ENCODE measurements around the gene ISM1. TPM values are rescaled to one million over a fixed set of nuclear protein-coding genes. Genes with fewer than 3 reads are reported as not detected.

Gene ISM1
- total RNA-seq, 1 donor from 2014 or later: 1.0 TPM

GRCh38 chr20:13322198-13322597, 101.1 kb downstream of the ISM1 start:
- H3K27me3 ChIP-seq (ENCODE audit: control insufficient read depth in 3 of 3, insufficient read depth in 3 of 3, low read length in 3 of 3): no peaks in the 10 kb centered on the region
- no peak overlapping the region for H3K27ac ChIP-seq (ENCODE audit: low read depth, low read length)
- no peak overlapping the region for H3K4me3 ChIP-seq (ENCODE audit: low read length in 3 of 3)
- no peak overlapping the region for H3K9ac ChIP-seq (ENCODE audit: low read depth in 1 of 3, low read length in 3 of 3)
- H3K9me3 ChIP-seq (ENCODE audit: control insufficient read depth in 3 of 3, low read length in 3 of 3): no peaks in the 10 kb centered on the region
- H3K4me1 ChIP-seq (ENCODE audit: control insufficient read depth in 3 of 3, insufficient read depth in 3 of 3, low read length in 3 of 3): no peaks in the 10 kb centered on the region
- no peaks in the 10 kb centered on the region for H3K36me3 ChIP-seq (ENCODE audit: control insufficient read depth in 3 of 3, insufficient read depth in 3 of 3, low read length in 3 of 3)

- Histone ChIP-seq H3K27me3 (ENCODE audit: control insufficient read depth in 3 of 3, insufficient read depth in 3 of 3, low read length in 3 of 3) (no peaks in the 10 kb centered on the region), H3K36me3 (ENCODE audit: control insufficient read depth in 3 of 3, insufficient read depth in 3 of 3, low read length in 3 of 3) (no peaks in the 10 kb centered on the region), H3K4me1 (ENCODE audit: control insufficient read depth in 3 of 3, insufficient read depth in 3 of 3, low read length in 3 of 3) (no peaks in the 10 kb centered on the region), H3K27ac (ENCODE audit: low read depth, low read length) (no peak overlapping the region), H3K9ac (ENCODE audit: low read depth in 1 of 3, low read length in 3 of 3) (no peak overlapping the region), H3K4me3 (ENCODE audit: low read length in 3 of 3) (no peak overlapping the region), H3K9me3 (ENCODE audit: control insufficient read depth in 3 of 3, low read length in 3 of 3) (no peaks in the 10 kb centered on the region)
These were observed 101.5 kb downstream of the ISM1 start for GRCh38 chr20:13322621-13323020.

- no peaks in the 10 kb centered on the region for H3K4me1 ChIP-seq (ENCODE audit: control insufficient read depth in 3 of 3, insufficient read depth in 3 of 3, low read length in 3 of 3)
- H3K27ac ChIP-seq (ENCODE audit: low read depth, low read length): no peak overlapping the region
- H3K9ac ChIP-seq (ENCODE audit: low read depth in 1 of 3, low read length in 3 of 3): no peak overlapping the region
- no peaks in the 10 kb centered on the region for H3K27me3 ChIP-seq (ENCODE audit: control insufficient read depth in 3 of 3, insufficient read depth in 3 of 3, low read length in 3 of 3)
- no peaks in the 10 kb centered on the region for H3K36me3 ChIP-seq (ENCODE audit: control insufficient read depth in 3 of 3, insufficient read depth in 3 of 3, low read length in 3 of 3)
- H3K9me3 ChIP-seq (ENCODE audit: control insufficient read depth in 3 of 3, low read length in 3 of 3): no peaks in the 10 kb centered on the region
- no peak overlapping the region for H3K4me3 ChIP-seq (ENCODE audit: low read length in 3 of 3)
These were observed 104.0 kb downstream of the ISM1 start for GRCh38 chr20:13325033-13325432.

GRCh38 chr20:13325796-13326340, 104.8 kb downstream of the ISM1 start:
- no peaks in the 10 kb centered on the region for H3K4me1 ChIP-seq (ENCODE audit: control insufficient read depth in 3 of 3, insufficient read depth in 3 of 3, low read length in 3 of 3)
- H3K9ac ChIP-seq (ENCODE audit: low read depth in 1 of 3, low read length in 3 of 3): no peak overlapping the region
- H3K4me3 ChIP-seq (ENCODE audit: low read length in 3 of 3): no peak overlapping the region
- no peaks in the 10 kb centered on the region for H3K27me3 ChIP-seq (ENCODE audit: control insufficient read depth in 3 of 3, insufficient read depth in 3 of 3, low read length in 3 of 3)
- no peak overlapping the region for H3K27ac ChIP-seq (ENCODE audit: low read depth, low read length)
- no peaks in the 10 kb centered on the region for H3K9me3 ChIP-seq (ENCODE audit: control insufficient read depth in 3 of 3, low read length in 3 of 3)
- H3K36me3 ChIP-seq (ENCODE audit: control insufficient read depth in 3 of 3, insufficient read depth in 3 of 3, low read length in 3 of 3): no peaks in the 10 kb centered on the region

GRCh38 chr20:13331536-13331935, 110.5 kb downstream of the ISM1 start:
- H3K9ac ChIP-seq (ENCODE audit: low read depth in 1 of 3, low read length in 3 of 3): no peak overlapping the region
- H3K36me3 ChIP-seq (ENCODE audit: control insufficient read depth in 3 of 3, insufficient read depth in 3 of 3, low read length in 3 of 3): no peaks in the 10 kb centered on the region
- no peak overlapping the region for H3K4me3 ChIP-seq (ENCODE audit: low read length in 3 of 3)
- H3K9me3 ChIP-seq (ENCODE audit: control insufficient read depth in 3 of 3, low read length in 3 of 3): no peaks in the 10 kb centered on the region
- no peaks in the 10 kb centered on the region for H3K27me3 ChIP-seq (ENCODE audit: control insufficient read depth in 3 of 3, insufficient read depth in 3 of 3, low read length in 3 of 3)
- H3K27ac ChIP-seq (ENCODE audit: low read depth, low read length): no peak overlapping the region
- H3K4me1 ChIP-seq (ENCODE audit: control insufficient read depth in 3 of 3, insufficient read depth in 3 of 3, low read length in 3 of 3): no peaks in the 10 kb centered on the region

GRCh38 chr20:13333036-13333435, 112.0 kb downstream of the ISM1 start:
- Histone ChIP-seq H3K27ac (ENCODE audit: low read depth, low read length) (no peak overlapping the region), H3K4me3 (ENCODE audit: low read length in 3 of 3) (no peak overlapping the region), H3K36me3 (ENCODE audit: control insufficient read depth in 3 of 3, insufficient read depth in 3 of 3, low read length in 3 of 3) (no peaks in the 10 kb centered on the region), H3K27me3 (ENCODE audit: control insufficient read depth in 3 of 3, insufficient read depth in 3 of 3, low read length in 3 of 3) (no peaks in the 10 kb centered on the region), H3K9ac (ENCODE audit: low read depth in 1 of 3, low read length in 3 of 3) (no peak overlapping the region), H3K4me1 (ENCODE audit: control insufficient read depth in 3 of 3, insufficient read depth in 3 of 3, low read length in 3 of 3) (no peaks in the 10 kb centered on the region), H3K9me3 (ENCODE audit: control insufficient read depth in 3 of 3, low read length in 3 of 3) (no peaks in the 10 kb centered on the region)

- H3K9me3 ChIP-seq (ENCODE audit: control insufficient read depth in 3 of 3, low read length in 3 of 3): no peaks in the 10 kb centered on the region
- no peak overlapping the region for H3K4me3 ChIP-seq (ENCODE audit: low read length in 3 of 3)
- no peak overlapping the region for H3K9ac ChIP-seq (ENCODE audit: low read depth in 1 of 3, low read length in 3 of 3)
- no peaks in the 10 kb centered on the region for H3K4me1 ChIP-seq (ENCODE audit: control insufficient read depth in 3 of 3, insufficient read depth in 3 of 3, low read length in 3 of 3)
- no peaks in the 10 kb centered on the region for H3K36me3 ChIP-seq (ENCODE audit: control insufficient read depth in 3 of 3, insufficient read depth in 3 of 3, low read length in 3 of 3)
- no peaks in the 10 kb centered on the region for H3K27me3 ChIP-seq (ENCODE audit: control insufficient read depth in 3 of 3, insufficient read depth in 3 of 3, low read length in 3 of 3)
- no peak overlapping the region for H3K27ac ChIP-seq (ENCODE audit: low read depth, low read length)
These were observed 112.7 kb downstream of the ISM1 start for GRCh38 chr20:13333793-13334192.

GRCh38 chr20:13336308-13337089, 115.4 kb downstream of the ISM1 start:
- H3K36me3 ChIP-seq (ENCODE audit: control insufficient read depth in 3 of 3, insufficient read depth in 3 of 3, low read length in 3 of 3): no peaks in the 10 kb centered on the region
- H3K4me1 ChIP-seq (ENCODE audit: control insufficient read depth in 3 of 3, insufficient read depth in 3 of 3, low read length in 3 of 3): no peaks in the 10 kb centered on the region
- no peak overlapping the region for H3K4me3 ChIP-seq (ENCODE audit: low read length in 3 of 3)
- no peak overlapping the region for H3K9ac ChIP-seq (ENCODE audit: low read depth in 1 of 3, low read length in 3 of 3)
- no peaks in the 10 kb centered on the region for H3K9me3 ChIP-seq (ENCODE audit: control insufficient read depth in 3 of 3, low read length in 3 of 3)
- no peaks in the 10 kb centered on the region for H3K27me3 ChIP-seq (ENCODE audit: control insufficient read depth in 3 of 3, insufficient read depth in 3 of 3, low read length in 3 of 3)
- no peak overlapping the region for H3K27ac ChIP-seq (ENCODE audit: low read depth, low read length)

GRCh38 chr20:13337090-13337784, 116.2 kb downstream of the ISM1 start:
- H3K9ac ChIP-seq (ENCODE audit: low read depth in 1 of 3, low read length in 3 of 3): no peak overlapping the region
- no peaks in the 10 kb centered on the region for H3K4me1 ChIP-seq (ENCODE audit: control insufficient read depth in 3 of 3, insufficient read depth in 3 of 3, low read length in 3 of 3)
- H3K9me3 ChIP-seq (ENCODE audit: control insufficient read depth in 3 of 3, low read length in 3 of 3): no peaks in the 10 kb centered on the region
- no peaks in the 10 kb centered on the region for H3K36me3 ChIP-seq (ENCODE audit: control insufficient read depth in 3 of 3, insufficient read depth in 3 of 3, low read length in 3 of 3)
- no peaks in the 10 kb centered on the region for H3K27me3 ChIP-seq (ENCODE audit: control insufficient read depth in 3 of 3, insufficient read depth in 3 of 3, low read length in 3 of 3)
- no peak overlapping the region for H3K27ac ChIP-seq (ENCODE audit: low read depth, low read length)
- no peak overlapping the region for H3K4me3 ChIP-seq (ENCODE audit: low read length in 3 of 3)

- H3K9me3 ChIP-seq (ENCODE audit: control insufficient read depth in 3 of 3, low read length in 3 of 3): no peaks in the 10 kb centered on the region
- no peaks in the 10 kb centered on the region for H3K27me3 ChIP-seq (ENCODE audit: control insufficient read depth in 3 of 3, insufficient read depth in 3 of 3, low read length in 3 of 3)
These were observed 117.1 kb downstream of the ISM1 start for GRCh38 chr20:13338097-13338661.

More at GRCh38 chr20:13338097-13338661, 117.1 kb downstream of the ISM1 start:
- H3K4me3 ChIP-seq (ENCODE audit: low read length in 3 of 3): no peak overlapping the region
- H3K9ac ChIP-seq (ENCODE audit: low read depth in 1 of 3, low read length in 3 of 3): no peak overlapping the region
- H3K27ac ChIP-seq (ENCODE audit: low read depth, low read length): no peak overlapping the region
- no peaks in the 10 kb centered on the region for H3K4me1 ChIP-seq (ENCODE audit: control insufficient read depth in 3 of 3, insufficient read depth in 3 of 3, low read length in 3 of 3)
- H3K36me3 ChIP-seq (ENCODE audit: control insufficient read depth in 3 of 3, insufficient read depth in 3 of 3, low read length in 3 of 3): no peaks in the 10 kb centered on the region

Measured in skeletal muscle tissue (tissue), 4 donors.